Measurements from ENCODE around the gene LDB3. TPM values are rescaled to one million over a fixed set of nuclear protein-coding genes. Genes with fewer than 3 reads are reported as not detected.

The LDB3 gene
- total RNA-seq, 2 donors from 2014 or later, result 0.11 to 0.35 TPM

- WGBS, 2 experiments (ENCODE audit: insufficient coverage in 1 of 2, insufficient read length in 1 of 2), result 92 to 100% methylated on average over 3 to 5 of the region's 5 CpGs
- H3K36me3 ChIP-seq (ENCODE audit: control insufficient read depth, insufficient read depth, low read length), result no peaks in the 10 kb centered on the region
- H3K9me3 ChIP-seq (ENCODE audit: control insufficient read depth, low read length), result peaks cover under 1% of the 10 kb centered on the region
- H3K27ac ChIP-seq (ENCODE audit: low read depth, low read length), result no peak overlapping the region
- no peak overlapping the region for H3K9ac ChIP-seq (ENCODE audit: extremely low read depth, low read length, poor library complexity, severe bottlenecking)
- Mint-ChIP-seq H3K27ac (no peak overlapping the region), H3K27me3 (ENCODE audit: insufficient read depth) (no peaks in the 10 kb centered on the region), H3K4me3 (no peak overlapping the region), H3K9me3 (peaks cover 12% of the 10 kb centered on the region), H3K36me3 (ENCODE audit: low read depth) (no peaks in the 10 kb centered on the region), H3K4me1 (no peaks in the 10 kb centered on the region)
- TF ChIP-seq CTCF (conservative IDR thresholded peaks at IDR 0.05), result no peak
- no peaks in the 10 kb centered on the region for H3K27me3 ChIP-seq (ENCODE audit: control insufficient read depth, insufficient read depth, low read length, poor library complexity, severe bottlenecking)
- H3K4me3 ChIP-seq (ENCODE audit: low read length), result no peak overlapping the region
- H3K4me1 ChIP-seq (ENCODE audit: control insufficient read depth, insufficient read depth, low read length), result no peaks in the 10 kb centered on the region
- DNase-seq, result peak; percentile 39
These were observed 21.8 kb upstream of the LDB3 start for GRCh38 chr10:86646532-86646931.

GRCh38 chr10:86646933-86647332 lies 21.4 kb upstream of the LDB3 start:
- H3K27me3 Mint-ChIP-seq (ENCODE audit: insufficient read depth), result peaks cover under 1% of the 10 kb centered on the region
- no peak overlapping the region for H3K9ac ChIP-seq (ENCODE audit: extremely low read depth, low read length, poor library complexity, severe bottlenecking)
- H3K36me3 ChIP-seq (ENCODE audit: control insufficient read depth, insufficient read depth, low read length), result no peaks in the 10 kb centered on the region
- no peak overlapping the region for H3K27ac ChIP-seq (ENCODE audit: low read depth, low read length)
- no peaks in the 10 kb centered on the region for H3K4me1 ChIP-seq (ENCODE audit: control insufficient read depth, insufficient read depth, low read length)
- H3K9me3 Mint-ChIP-seq, result peaks cover 8% of the 10 kb centered on the region
- H3K9me3 ChIP-seq (ENCODE audit: control insufficient read depth, low read length), result no peaks in the 10 kb centered on the region
- no peaks in the 10 kb centered on the region for H3K36me3 Mint-ChIP-seq (ENCODE audit: low read depth)
- no peak for TF ChIP-seq CTCF (conservative IDR thresholded peaks at IDR 0.05)
- peak; percentile 39 for DNase-seq
- 93 to 100% methylated on average over 4 to 6 of the region's 6 CpGs for WGBS, 2 experiments (ENCODE audit: insufficient coverage in 1 of 2, insufficient read length in 1 of 2)
- H3K4me3 Mint-ChIP-seq, result no peak overlapping the region
- H3K4me1 Mint-ChIP-seq, result peaks cover under 1% of the 10 kb centered on the region
- no peaks in the 10 kb centered on the region for H3K27me3 ChIP-seq (ENCODE audit: control insufficient read depth, insufficient read depth, low read length, poor library complexity, severe bottlenecking)
- H3K27ac Mint-ChIP-seq, result no peak overlapping the region
- H3K4me3 ChIP-seq (ENCODE audit: low read length), result no peak overlapping the region

GRCh38 chr10:86647773-86648703 lies 20.3 kb upstream of the LDB3 start:
- Mint-ChIP-seq H3K27me3 (ENCODE audit: insufficient read depth) (peaks cover 2% of the 10 kb centered on the region), H3K4me3 (no peak overlapping the region), H3K4me1 (peaks cover 8% of the 10 kb centered on the region), H3K27ac (no peak overlapping the region), H3K9me3 (no peaks in the 10 kb centered on the region), H3K36me3 (ENCODE audit: low read depth) (no peaks in the 10 kb centered on the region)
- H3K27me3 ChIP-seq (ENCODE audit: control insufficient read depth, insufficient read depth, low read length, poor library complexity, severe bottlenecking), result no peaks in the 10 kb centered on the region
- no peaks in the 10 kb centered on the region for H3K36me3 ChIP-seq (ENCODE audit: control insufficient read depth, insufficient read depth, low read length)
- WGBS, 2 experiments (ENCODE audit: insufficient coverage in 1 of 2, insufficient read length in 1 of 2), result 90 to 92% methylated on average over 9 to 13 of the region's 13 CpGs
- H3K9me3 ChIP-seq (ENCODE audit: control insufficient read depth, low read length), result no peaks in the 10 kb centered on the region
- H3K4me1 ChIP-seq (ENCODE audit: control insufficient read depth, insufficient read depth, low read length), result no peaks in the 10 kb centered on the region
- no peak overlapping the region for H3K27ac ChIP-seq (ENCODE audit: low read depth, low read length)
- H3K4me3 ChIP-seq (ENCODE audit: low read length), result no peak overlapping the region
- no peak for TF ChIP-seq CTCF (conservative IDR thresholded peaks at IDR 0.05)
- no peak overlapping the region for H3K9ac ChIP-seq (ENCODE audit: extremely low read depth, low read length, poor library complexity, severe bottlenecking)
- no peak for DNase-seq
